ENCODE data around the gene TDP1. TPM values are rescaled to one million over a fixed set of nuclear protein-coding genes. Genes with fewer than 3 reads are reported as not detected.
A peak's percentile ranks its signal among the peaks of the same experiment; 100 is the strongest.

TDP1 gene
- total and polyA plus RNA-seq, 2 of the 13 experiments (the other 11 are each of a cell fraction or from before 2014, with no cell fraction given) = 16.4 to 31.2 TPM

GRCh38 chr14:90060312-90060964, 104.7 kb downstream of the TDP1 start (continued):
- no peak for TF ChIP-seq DMTF1 (CRISPR knock-in tag; IDR thresholded peaks at IDR 0.05)
- TF ChIP-seq HNRNPH1 (optimal IDR thresholded peaks at IDR 0.05; ENCODE audit: low read depth, low read length) = no peak
- peak; percentile 34; the same call in 1 of the 2 replicates for TF ChIP-seq ZMYM4 (CRISPR knock-in tag; IDR thresholded peaks at IDR 0.05)
- no peak for TF ChIP-seq PHF8 (CRISPR knock-in tag; IDR thresholded peaks at IDR 0.05)
- no peak for TF ChIP-seq ZNF7 (CRISPR knock-in tag; IDR thresholded peaks at IDR 0.05)
- TF ChIP-seq TIGD3 (CRISPR knock-in tag; IDR thresholded peaks at IDR 0.05; ENCODE audit: borderline replicate concordance) = no peak
- no peak for TF ChIP-seq ADNP (CRISPR knock-in tag; IDR thresholded peaks at IDR 0.05)
- no peak for TF ChIP-seq POLR2AphosphoS2 (IDR thresholded peaks at IDR 0.05; ENCODE audit: low read depth, low read length)
- no peak for TF ChIP-seq KMT2B (CRISPR knock-in tag; IDR thresholded peaks at IDR 0.05)
- no peak for TF ChIP-seq ZC3H4 (CRISPR knock-in tag; IDR thresholded peaks at IDR 0.05; ENCODE audit: borderline replicate concordance)
- TF ChIP-seq ZFP1 (CRISPR knock-in tag; IDR thresholded peaks at IDR 0.05) = no peak
- no peak for TF ChIP-seq ATF4 (CRISPR knock-in tag; IDR thresholded peaks at IDR 0.05)
- peak; percentile 78; the same call in 1 of the 2 replicates for TF ChIP-seq RAD21 (CRISPR knock-in tag; IDR thresholded peaks at IDR 0.05)
- TF ChIP-seq CREB1 (IDR thresholded peaks at IDR 0.05) = no peak
- TF ChIP-seq CREB1 (CRISPR knock-in tag; IDR thresholded peaks at IDR 0.05) = no peak
- TF ChIP-seq TSC22D2 (CRISPR knock-in tag; IDR thresholded peaks at IDR 0.05; ENCODE audit: borderline replicate concordance) = no peak
- no peak for TF ChIP-seq SIN3B (IDR thresholded peaks at IDR 0.05; ENCODE audit: low read length)
- TF ChIP-seq SP1 (IDR thresholded peaks at IDR 0.05) = no peak
- TF ChIP-seq SP1 (CRISPR knock-in tag; IDR thresholded peaks at IDR 0.05) = no peak
- TF ChIP-seq ZNF362 (CRISPR knock-in tag; IDR thresholded peaks at IDR 0.05; ENCODE audit: borderline replicate concordance) = no peak
- 0 out of 2 replicates have a peak, but pooled peaks have one; percentile 73 for TF ChIP-seq ZNF567 (CRISPR knock-in tag; IDR thresholded peaks at IDR 0.05; ENCODE audit: borderline replicate concordance)
- TF ChIP-seq CTCF (CRISPR knock-in tag; IDR thresholded peaks at IDR 0.05) = peak; percentile 79
- no peak for TF ChIP-seq HES4 (CRISPR knock-in tag; IDR thresholded peaks at IDR 0.05; ENCODE audit: borderline replicate concordance)
- no peak for TF ChIP-seq DDIT3 (CRISPR knock-in tag; IDR thresholded peaks at IDR 0.05)
- TF ChIP-seq TRIM24 (CRISPR knock-in tag; IDR thresholded peaks at IDR 0.05) = no peak

Measured in HepG2 (cell line).